Articular chondrocyte of knee joint (primary cell): ENCODE data around the gene CA9. TPM values are rescaled to one million over a fixed set of nuclear protein-coding genes. Genes with fewer than 3 reads are reported as not detected.

Experiments
- small RNA-seq: library from RNA; depleted of rRNA; stranded (forward); fragments of <200 nt; gene quantifications from one replicate; pipeline ENCODE3, GENCODE V24; 2012
- total RNA-seq: library from RNA; depleted of rRNA; stranded (reverse); fragments of >200 nt; gene quantifications from 2 replicates; pipeline ENCODE4 v1.2.3, GENCODE V29; 2012

CA9 gene
- 0.86 and 2.2 TPM in 2 replicates for total RNA-seq

GRCh38 chr9:35673132-35674024 lies at the start of gene CA9:
Gene CA9 (plus strand): TSS chr9:35673928. CDS start chr9:35673960, 32 bp downstream.

DNA sequence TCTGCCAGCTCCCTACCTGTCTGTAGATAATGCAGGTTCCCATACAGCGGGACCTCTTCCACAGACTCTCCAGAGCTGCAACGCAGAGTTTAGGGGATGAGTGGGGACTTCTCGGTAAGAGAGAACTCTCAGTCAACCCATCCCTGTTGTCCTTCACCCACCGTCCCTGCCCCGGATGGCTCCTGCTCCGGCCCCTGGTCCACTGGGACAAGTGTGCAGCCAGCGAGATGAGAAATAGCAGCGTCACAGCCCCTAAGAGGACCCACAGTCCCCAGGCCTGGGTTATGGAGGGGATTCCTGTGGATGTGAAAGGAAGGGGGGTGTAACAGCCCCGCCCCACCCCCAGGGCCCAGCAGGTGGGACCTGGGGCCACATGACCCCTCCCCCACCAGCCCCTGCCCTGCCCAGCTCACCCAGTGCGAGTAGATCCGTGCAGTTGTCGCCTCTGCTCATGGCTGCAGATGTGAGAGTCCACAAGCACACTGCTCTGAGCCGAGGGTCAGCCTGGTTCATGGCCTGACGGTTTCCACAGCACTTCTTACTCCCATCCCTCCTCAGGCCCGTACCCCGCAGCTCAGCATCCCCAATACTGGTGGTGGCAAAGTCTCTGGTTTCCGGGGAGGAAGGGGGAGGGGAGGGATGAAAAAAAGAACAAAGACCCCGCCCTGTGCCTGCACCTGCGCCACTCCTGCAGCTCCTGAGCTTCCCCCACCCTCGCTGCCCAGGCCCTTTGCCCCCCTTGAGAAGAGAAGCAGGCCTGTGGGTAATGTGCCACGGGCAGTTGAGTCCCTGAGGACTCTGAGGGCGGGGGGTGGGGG lies 23.2 kb upstream of the CA9 start, which contains the start of gene SIT1:
Gene SIT1 (minus strand): TSS at position 591 of the 818 bp plus-strand sequence. CDS start 78 bp downstream, at position 513.

GRCh38 chr9:35657546-35658136 lies 16.1 kb upstream of the CA9 start, which contains the start of gene RMRP:
Gene RMRP (minus strand): TSS chr9:35658019.

GRCh38 chr9:35658137-35658967 lies 15.4 kb upstream of the CA9 start, which contains the start of gene CCDC107:
Gene CCDC107 (plus strand): TSS chr9:35658292. CDS start chr9:35658380, 88 bp downstream.

DNA sequence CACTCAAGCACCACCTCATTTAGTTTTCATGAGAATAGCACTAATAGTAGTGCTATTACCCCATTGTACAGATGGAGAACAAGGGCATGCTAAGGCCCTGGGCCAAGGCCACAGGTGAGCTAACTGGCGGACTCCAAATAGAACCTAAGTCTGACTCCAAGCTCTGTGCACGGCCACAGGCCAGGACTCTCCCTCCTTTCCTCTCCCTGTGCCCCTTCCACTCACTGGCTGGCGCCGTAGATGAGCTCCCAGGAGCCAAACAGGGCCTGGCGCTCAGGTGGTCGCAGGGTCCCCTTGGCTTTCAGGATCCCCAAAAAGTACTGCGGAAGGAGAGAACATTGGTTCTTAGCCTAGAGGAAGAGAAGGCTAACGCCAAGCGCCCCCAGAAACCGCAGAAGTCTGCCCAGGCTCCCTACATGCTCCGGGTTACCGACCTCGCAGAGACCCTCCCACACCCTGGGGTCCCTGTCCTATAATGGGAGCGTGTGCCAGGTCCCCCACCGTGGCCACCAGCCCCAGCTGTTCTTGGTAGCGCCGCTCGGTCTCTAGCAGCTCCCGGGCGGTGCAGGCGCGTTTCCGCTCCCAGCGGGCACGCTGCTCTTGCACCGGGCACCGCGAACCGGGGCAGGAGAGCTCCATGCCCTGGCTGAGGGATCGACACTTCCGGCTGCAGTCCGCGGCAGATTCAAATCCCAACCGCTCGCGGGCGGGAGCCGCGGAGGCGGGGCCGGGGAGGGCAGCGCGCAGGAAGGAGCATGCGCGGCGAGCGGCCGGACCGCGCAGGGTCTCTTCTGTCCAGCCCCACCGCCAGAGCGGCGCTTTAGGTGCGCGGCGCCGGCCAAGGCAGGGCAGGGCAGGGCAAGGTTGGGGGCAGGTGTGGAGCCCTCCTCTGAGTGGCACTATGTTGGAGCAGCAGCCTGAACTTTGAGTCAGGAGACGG lies 8.9 kb upstream of the CA9 start, which contains the start of gene ARHGEF39:
Gene ARHGEF39 (minus strand): TSS at position 665 of the 940 bp plus-strand sequence. CDS start 26 bp downstream, at position 639.

GRCh38 chr9:35689542-35690293 lies 16.0 kb downstream of the CA9 start, which contains the start of gene TPM2:
Gene TPM2 (minus strand): TSS chr9:35689925. CDS start chr9:35689817, 108 bp downstream.

Small RNA genes within 50 kb of the gene (small RNA-seq; reads per million reads assigned to genes)
- gene RMRP (not detected), gene RN7SL22P (not detected)

Other genes with a start within 250 kb of the CA9 start
- 26.3 and 27.2 TPM in 2 replicates for gene RUSC2, start 183.8 kb upstream of the CA9 start, total RNA-seq
- 12.5 and 18.9 TPM in 2 replicates for gene TESK1, start 68.7 kb upstream of the CA9 start, total RNA-seq
- 2.7 and 2.8 TPM in 2 replicates for gene CD72, start 55.5 kb upstream of the CA9 start, total RNA-seq
- 0.39 and 0.43 TPM in 2 replicates for gene SIT1, start 23.0 kb upstream of the CA9 start, total RNA-seq
- gene RMRP, start 15.9 kb upstream of the CA9 start, total RNA-seq, result 17,926 and 21,117 TPM in 2 replicates
- 9.9 and 14.6 TPM in 2 replicates for gene CCDC107, start 15.6 kb upstream of the CA9 start, total RNA-seq
- gene ARHGEF39, start 8.7 kb upstream of the CA9 start, total RNA-seq, result 0.39 and 5.5 TPM in 2 replicates
- 755 and 824 TPM in 2 replicates for gene TPM2, start 16.0 kb downstream of the CA9 start, total RNA-seq
- 275 and 305 TPM in 2 replicates for gene TLN1, start 58.3 kb downstream of the CA9 start, total RNA-seq
- gene CREB3, start 58.7 kb downstream of the CA9 start, total RNA-seq, result 62.1 and 68.7 TPM in 2 replicates
- gene GBA2, start 75.3 kb downstream of the CA9 start, total RNA-seq, result 25.0 and 31.8 TPM in 2 replicates
- 20.2 and 22.1 TPM in 2 replicates for gene RGP1, start 75.4 kb downstream of the CA9 start, total RNA-seq
- gene MSMP, start 80.3 kb downstream of the CA9 start, total RNA-seq, result 1.4 and 11.6 TPM in 2 replicates
- gene NPR2, start 117.7 kb downstream of the CA9 start, total RNA-seq, result 29.2 and 38.3 TPM in 2 replicates
- 0.52 and 1.2 TPM in 2 replicates for gene SPAG8, start 138.3 kb downstream of the CA9 start, total RNA-seq
- 15.3 and 19.1 TPM in 2 replicates for gene HINT2, start 141.1 kb downstream of the CA9 start, total RNA-seq
- gene FAM221B, start 154.8 kb downstream of the CA9 start, total RNA-seq, result not detected in 2 replicates
- 4.4 and 4.5 TPM in 2 replicates for gene TMEM8B, start 155.3 kb downstream of the CA9 start, total RNA-seq
- not detected in 2 replicates for gene OR13J1, start 196.5 kb downstream of the CA9 start, total RNA-seq
- 4.7 and 5.9 TPM in 2 replicates for gene HRCT1, start 232.3 kb downstream of the CA9 start, total RNA-seq
- gene SPAAR, start 235.6 kb downstream of the CA9 start, total RNA-seq, result 0.26 and 0.54 TPM in 2 replicates